ENCODE data around the gene C14orf132. TPM values are rescaled to one million over a fixed set of nuclear protein-coding genes. Genes with fewer than 3 reads are reported as not detected.

C14orf132 gene
- total and polyA plus RNA-seq, 10 of the 15 experiments (the other 5 are each of a cell fraction or from before 2014, with no cell fraction given), result under 0.01 to 1.2 (median 0.03) TPM; not detected in 2

DNA sequence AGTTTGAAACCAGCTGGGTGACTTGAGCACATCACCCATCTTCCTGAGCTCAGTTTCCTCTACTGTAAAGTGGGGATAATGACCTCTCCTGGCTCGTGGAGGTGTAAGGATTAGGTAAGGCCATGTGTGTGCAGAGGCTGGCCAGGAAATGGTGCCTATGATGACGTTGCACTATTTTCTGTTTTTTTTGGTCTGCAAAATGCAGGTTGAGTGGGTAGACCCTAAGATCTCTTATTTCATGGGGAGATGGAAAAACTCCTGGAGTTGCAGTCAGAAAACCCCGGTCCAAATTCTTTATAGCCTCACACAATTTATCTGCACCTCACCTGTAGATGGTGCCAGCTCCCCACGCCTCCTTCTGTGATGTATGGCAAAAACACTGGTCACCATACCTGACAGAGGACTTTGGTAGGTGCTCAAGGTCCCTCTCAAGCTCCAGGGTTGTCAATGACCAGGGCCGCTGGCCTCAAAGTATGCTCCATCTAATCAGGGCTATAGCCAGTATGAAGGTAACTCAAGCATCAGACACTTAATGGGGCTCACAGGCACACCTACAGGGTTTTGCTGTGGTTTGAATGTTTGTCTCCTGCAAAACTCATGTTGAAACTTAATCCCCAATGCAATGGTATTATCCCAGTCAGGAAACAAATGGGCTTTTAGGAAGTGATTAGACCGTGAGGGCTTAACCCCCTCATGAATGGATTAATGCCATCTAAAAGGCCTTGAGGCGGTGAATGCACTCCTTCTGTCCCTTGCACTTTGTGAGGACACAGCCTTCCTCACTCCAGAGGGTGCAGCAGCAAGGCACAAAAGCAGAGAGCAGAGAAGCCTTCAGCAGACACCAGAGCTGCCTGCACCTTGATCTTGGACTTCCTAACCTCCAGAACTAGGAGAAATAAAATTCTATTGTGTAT is 17.6 kb downstream of the C14orf132 start:
- peak; percentile 39; the same call in 1 of the 2 replicates for TF ChIP-seq SMC3 (IDR thresholded peaks at IDR 0.05; ENCODE audit: borderline replicate concordance, low read length)
- no peak for TF ChIP-seq TCF3 (IDR thresholded peaks at IDR 0.05; ENCODE audit: borderline replicate concordance, insufficient read depth, low read depth, low read length)
- TF ChIP-seq MXI1 (IDR thresholded peaks at IDR 0.05; ENCODE audit: low read depth, low read length), result no peak
- TF ChIP-seq, protein P1, sequence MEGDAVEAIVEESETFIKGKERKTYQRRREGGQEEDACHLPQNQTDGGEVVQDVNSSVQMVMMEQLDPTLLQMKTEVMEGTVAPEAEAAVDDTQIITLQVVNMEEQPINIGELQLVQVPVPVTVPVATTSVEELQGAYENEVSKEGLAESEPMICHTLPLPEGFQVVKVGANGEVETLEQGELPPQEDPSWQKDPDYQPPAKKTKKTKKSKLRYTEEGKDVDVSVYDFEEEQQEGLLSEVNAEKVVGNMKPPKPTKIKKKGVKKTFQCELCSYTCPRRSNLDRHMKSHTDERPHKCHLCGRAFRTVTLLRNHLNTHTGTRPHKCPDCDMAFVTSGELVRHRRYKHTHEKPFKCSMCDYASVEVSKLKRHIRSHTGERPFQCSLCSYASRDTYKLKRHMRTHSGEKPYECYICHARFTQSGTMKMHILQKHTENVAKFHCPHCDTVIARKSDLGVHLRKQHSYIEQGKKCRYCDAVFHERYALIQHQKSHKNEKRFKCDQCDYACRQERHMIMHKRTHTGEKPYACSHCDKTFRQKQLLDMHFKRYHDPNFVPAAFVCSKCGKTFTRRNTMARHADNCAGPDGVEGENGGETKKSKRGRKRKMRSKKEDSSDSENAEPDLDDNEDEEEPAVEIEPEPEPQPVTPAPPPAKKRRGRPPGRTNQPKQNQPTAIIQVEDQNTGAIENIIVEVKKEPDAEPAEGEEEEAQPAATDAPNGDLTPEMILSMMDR (IDR thresholded peaks at IDR 0.05 in 2 of 3, conservative IDR thresholded peaks at IDR 0.05 in 1 of 3; ENCODE audit: control insufficient read depth in 2 of 3, extremely low read depth in 1 of 3, insufficient read depth in 1 of 3, low read depth in 3 of 3, low read length in 3 of 3), result peak; percentile 20 to 54 (median 44); a peak in 3 of 6 replicates
- TF ChIP-seq RAD21 (IDR thresholded peaks at IDR 0.05; ENCODE audit: insufficient read depth, low read depth, low read length), result peak; percentile 65
- no peak overlapping the region for H3K4me3 ChIP-seq
- H3K79me2 ChIP-seq (ENCODE audit: control insufficient read depth, insufficient read depth, low read length), result no peaks in the 10 kb centered on the region
- FAIRE-seq (no peak), DNase-seq (ENCODE audit: low read depth, low spot score) (no peak), ATAC-seq (peak; percentile 31; the same call in 1 of the 3 replicates)
- intact Hi-C loops (cut with micrococcal nuclease; ENCODE audit: unreplicated experiment), result loop anchor here (1.0 to 5.0 kb wide), 2 partner anchors 42 to 221 kb away; no protein-coding TSS in a partner anchor
- SMC1A ChIA-PET (ENCODE audit: uncharacterized antibody, unreplicated experiment), result interaction anchor here (0.7 to 5.1 kb wide), 11 partner anchors 9 to 238 kb away, joined by 3 to 42 read pairs (median 4); no protein-coding TSS in a partner anchor
- no peak overlapping the region for H3K27ac ChIP-seq (ENCODE audit: control insufficient read depth, insufficient read depth)
- RAD21 ChIA-PET (ENCODE audit: unreplicated experiment), result interaction anchor here (1.1 to 4.6 kb wide), 3 partner anchors 9 to 42 kb away, joined by 3 to 41 read pairs (median 3); no protein-coding TSS in a partner anchor
- 35% methylated on average over 7 of the region's 7 CpGs for WGBS (ENCODE audit: insufficient coverage, insufficient replicate concordance, low lambda C conversion rate, missing lambda C conversion rate)
- CTCF ChIA-PET, result interaction anchor here (0.8 to 5.5 kb wide), 16 partner anchors 10 to 323 kb away, joined by 3 to 82 read pairs (median 4); no protein-coding TSS in a partner anchor
- POLR2A ChIA-PET, result interaction anchor here (1.6 kb wide), 1 partner anchor 42 kb away, joined by 3 read pairs; no protein-coding TSS in a partner anchor
- in situ Hi-C loops (cut with MboI), result no loop called here
- H4K20me1 ChIP-seq (ENCODE audit: control insufficient read depth, insufficient read depth), result no peaks in the 10 kb centered on the region
- no TSS peak for BruUV-seq (replicated peaks)
- no peak overlapping the region for H3K9ac ChIP-seq (ENCODE audit: control insufficient read depth, insufficient read depth, low read length)
- H3K36me3 ChIP-seq (ENCODE audit: control insufficient read depth in 2 of 2, insufficient read depth in 2 of 2, low read length in 1 of 2), result no peaks in the 10 kb centered on the region
- peaks cover 0 to 4% of the 10 kb centered on the region in 2 experiments; a peak in 3 of 4 replicates for H3K27me3 ChIP-seq (replicated peaks in 1 of 2; ENCODE audit: control insufficient read depth in 2 of 2, insufficient read depth in 2 of 2, low read length in 1 of 2)
- no peaks in the 10 kb centered on the region for H3K4me1 ChIP-seq (ENCODE audit: control insufficient read depth, insufficient read depth, low read length)
- no peak overlapping the region for H3K4me2 ChIP-seq (ENCODE audit: control insufficient read depth, insufficient read depth)
- H3K9me3 ChIP-seq (replicated peaks; ENCODE audit: control insufficient read depth, insufficient read depth, low read length), result no peaks in the 10 kb centered on the region
- H2AFZ ChIP-seq (ENCODE audit: control insufficient read depth, low read depth, low read length), result no peak overlapping the region
